Measurements from ENCODE around the gene HS3ST5.

Gene HS3ST5

DNA sequence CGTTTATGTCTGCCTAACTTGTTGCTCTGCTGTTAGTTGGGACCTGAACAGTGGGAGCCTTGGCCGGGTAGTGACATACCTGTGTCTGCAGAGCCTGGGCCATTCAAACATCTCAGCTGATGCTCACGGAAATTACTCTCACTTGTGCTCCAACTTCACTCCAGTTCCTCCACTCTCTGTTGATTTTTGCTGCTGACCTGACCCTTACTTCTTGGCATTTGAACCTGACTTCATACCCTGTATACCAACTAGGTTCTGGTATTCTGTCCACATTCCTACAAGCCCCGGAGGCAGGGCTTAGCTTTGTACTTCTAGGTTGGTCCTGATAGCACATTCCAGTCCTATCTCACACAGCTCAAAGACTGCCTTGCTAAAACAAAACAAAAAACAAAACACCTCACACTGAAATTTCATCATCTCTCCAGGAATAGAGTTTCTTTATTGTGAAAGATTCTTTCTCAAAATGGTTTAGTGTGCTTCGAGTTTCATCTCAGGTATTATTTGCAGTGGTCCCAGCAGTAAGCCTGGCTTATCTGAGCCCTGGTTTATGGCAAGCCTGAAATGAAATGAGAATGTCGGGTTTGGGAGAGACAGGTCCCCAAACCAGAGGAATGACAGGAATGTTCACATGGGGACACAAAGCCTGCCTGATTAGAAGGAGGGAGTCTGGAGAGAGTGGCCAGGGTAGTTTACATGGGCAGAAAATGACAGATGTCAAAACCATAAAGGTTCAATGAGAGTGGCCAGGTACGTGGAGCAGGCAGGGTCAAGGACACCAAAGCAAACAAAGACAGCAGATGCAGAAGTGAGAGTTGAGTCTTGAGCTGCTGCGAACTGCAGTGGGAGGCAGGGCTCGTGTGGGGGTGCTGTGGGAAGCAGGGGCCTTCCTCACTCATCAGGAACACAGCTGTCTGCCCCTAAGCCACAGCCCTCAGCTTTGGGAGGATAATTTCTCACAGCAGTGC lies 197.7 kb downstream of the HS3ST5 start:
- no peak for DNase-seq

DNA sequence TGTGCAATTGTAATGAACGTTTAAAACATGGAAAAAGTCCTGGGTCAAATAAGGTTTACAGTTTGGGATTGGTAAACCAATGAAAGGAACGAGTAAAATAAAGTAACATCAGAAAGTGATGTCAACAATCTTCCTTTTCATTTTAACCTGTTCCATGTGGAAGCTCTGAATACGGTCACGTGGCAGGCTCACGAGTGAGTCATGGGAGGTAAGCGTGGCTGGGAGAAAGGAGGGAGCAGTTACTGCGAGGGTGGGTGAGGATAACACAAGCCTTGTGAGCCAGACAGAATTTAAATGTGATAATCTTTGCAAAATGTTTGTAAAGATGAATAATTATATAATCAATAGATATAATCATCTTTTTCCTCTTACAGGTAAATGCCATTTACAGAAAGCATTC lies 200.6 kb downstream of the HS3ST5 start:
- DNase-seq, result no peak

- no peak for DNase-seq
These were observed 202.4 kb downstream of the HS3ST5 start for GRCh38 chr6:114140416-114140815.

- no peak for DNase-seq
These were observed 204.1 kb downstream of the HS3ST5 start for GRCh38 chr6:114138577-114139248.

DNA sequence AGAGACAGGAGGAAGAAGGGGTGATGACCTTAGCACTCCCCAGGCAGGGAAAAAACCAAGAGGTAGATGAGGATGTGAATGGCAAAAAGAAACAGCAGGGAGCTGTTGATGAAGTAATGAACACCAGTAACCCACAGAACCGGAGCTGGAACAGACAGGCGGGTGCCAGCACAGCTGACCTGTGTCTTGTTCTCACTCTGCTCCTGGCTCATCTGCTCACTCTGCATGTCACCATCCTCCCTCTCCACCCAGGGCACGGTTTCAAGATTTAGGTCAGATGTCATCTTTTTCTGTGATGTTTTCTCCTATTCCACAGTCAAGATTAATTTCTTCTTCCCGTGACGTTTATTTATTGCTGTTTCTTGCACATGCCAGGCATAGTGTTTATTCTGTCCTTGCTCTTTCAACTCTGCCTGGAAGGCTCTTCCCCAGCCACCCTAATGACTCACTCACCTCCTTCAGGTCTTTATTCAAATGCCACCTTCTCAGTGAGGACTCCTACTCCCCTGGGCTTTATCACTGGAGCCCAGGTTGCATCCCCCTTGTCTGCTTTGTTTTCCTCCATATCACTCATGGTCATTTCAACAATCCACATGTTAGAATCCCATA lies 207.4 kb downstream of the HS3ST5 start:
- no peak for DNase-seq

DNA sequence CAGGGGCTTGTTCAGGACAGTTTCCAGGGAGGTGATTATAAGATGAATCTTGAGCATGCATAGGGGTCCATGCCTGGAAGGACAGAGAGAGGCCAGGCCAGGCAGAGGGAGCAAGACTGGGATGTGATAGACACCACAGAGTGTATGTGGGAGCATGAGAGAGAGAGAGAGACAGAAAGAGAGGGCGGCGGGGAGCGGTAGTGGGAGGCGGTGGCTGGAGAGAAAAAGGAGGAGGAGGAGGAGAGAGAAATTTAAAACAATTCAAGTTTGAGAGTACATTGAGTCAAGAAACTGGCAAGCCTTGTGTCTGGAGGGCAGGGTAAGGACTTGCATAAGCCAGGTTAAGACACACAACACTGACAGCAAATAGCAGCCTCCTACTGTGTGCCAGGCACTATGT lies 209.0 kb downstream of the HS3ST5 start:
- DNase-seq, result no peak

DNA sequence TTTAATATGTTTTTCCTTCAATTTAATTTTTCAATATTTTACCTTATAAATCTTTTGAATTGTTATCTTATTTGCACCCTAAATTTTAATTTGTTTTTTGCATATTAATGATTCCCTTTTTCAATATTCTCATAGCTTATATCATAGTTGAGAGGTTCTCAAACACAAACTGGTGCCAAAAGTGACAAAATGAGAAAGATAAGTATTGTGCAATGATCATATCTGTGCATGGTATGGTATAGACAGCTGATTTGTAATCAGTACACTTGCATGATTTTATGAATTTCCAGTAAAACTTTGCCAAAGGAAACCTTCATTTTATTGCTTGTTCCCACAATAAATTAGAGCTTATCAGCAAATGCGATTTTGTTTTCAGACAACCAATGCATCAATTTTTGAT lies 210.9 kb downstream of the HS3ST5 start:
- DNase-seq, result no peak

DNA sequence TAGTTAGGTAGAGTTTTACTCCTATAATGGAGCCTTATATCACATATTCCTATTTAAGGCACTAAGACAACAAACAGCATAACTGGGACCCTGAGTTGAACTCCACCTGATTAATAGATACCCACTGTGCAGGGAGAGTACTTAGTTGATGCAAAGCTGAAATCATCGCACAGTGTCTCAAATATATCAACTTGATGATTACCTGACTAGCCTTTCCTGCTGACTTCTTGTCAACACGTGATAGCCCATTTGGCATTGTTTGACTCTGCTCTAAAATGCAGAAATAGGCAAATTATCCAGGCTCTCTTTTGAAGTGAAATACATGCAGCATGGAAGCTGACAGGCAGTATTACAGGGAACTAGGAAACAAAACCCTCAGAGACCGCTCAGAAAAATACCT lies 217.2 kb downstream of the HS3ST5 start:
- DNase-seq, result no peak

DNA sequence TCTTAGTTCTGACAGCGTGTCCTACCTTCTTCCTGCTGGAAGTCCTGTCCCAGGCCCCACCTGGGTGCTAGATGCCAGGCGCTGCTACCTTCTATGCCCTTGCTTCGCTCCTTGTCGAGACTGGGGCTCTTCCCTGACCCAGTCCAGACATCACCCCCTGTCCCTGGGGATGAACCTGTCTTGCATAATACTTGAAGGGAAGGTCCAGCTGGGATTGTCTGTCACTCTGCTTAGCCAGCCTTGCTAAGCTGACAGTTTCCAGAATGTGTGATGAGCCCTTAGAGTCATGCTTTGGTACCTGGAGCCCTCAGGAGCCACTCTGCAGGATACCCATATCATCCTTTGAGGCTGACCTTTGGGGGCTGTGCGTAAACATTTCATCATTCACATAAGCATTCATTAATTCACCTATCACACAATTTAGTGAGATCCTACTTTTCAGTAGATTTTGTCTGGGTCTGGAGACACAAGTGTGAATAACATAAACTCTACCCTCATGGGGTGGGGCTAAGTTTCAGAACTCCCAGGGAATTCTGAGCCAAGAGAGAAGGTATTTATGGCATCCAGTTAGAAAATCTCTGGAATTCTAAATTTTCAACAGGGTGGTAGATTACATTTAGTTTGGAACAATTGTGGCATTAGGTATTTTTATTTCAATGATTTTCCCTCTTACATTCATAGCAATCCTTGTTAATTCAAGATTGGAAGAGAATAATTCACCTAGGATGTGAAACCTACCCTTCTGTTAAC lies 220.7 kb downstream of the HS3ST5 start:
- peak; percentile 22 for DNase-seq

DNA sequence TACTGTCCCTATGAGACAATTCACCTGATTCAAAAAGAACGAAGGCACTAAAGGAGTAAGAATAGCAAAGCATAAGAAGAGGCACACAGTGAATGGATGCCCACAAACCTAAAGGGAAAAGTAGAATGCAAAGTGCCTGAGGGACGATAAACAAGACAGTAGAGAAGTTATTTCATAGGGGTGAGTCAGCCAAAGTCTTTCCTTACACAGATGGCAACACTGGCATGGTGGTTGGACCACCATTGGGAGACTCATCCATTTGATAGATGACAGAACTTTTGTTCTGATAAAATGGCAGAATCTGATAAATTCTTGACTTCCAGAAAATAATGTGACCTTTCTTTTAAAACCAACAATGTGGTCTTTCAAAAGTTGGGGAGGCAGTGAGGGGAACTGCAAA lies 223.8 kb downstream of the HS3ST5 start:
- no peak for DNase-seq

DNA sequence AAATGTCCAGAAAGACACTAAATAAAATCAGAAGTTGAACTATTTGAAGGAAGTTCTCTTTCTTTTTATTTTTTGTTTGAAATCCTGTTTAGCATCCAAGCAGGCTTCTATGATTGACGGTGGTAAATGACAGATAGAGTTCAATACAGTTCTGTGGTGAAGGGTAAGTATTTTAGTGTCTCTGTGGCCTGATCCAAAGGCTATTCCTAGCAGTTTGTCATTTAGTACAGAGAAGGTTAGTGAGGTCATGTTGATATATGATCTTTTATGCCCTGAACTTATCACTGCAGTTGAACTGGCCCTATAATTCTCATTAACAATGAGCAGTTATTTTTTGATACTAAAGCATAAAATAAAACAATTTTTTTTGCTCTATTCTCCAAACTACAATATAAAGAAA lies 227.2 kb downstream of the HS3ST5 start:
- DNase-seq, result no peak

- peak; percentile 67 for DNase-seq
These were observed 234.5 kb downstream of the HS3ST5 start for GRCh38 chr6:114108119-114109002.

DNA sequence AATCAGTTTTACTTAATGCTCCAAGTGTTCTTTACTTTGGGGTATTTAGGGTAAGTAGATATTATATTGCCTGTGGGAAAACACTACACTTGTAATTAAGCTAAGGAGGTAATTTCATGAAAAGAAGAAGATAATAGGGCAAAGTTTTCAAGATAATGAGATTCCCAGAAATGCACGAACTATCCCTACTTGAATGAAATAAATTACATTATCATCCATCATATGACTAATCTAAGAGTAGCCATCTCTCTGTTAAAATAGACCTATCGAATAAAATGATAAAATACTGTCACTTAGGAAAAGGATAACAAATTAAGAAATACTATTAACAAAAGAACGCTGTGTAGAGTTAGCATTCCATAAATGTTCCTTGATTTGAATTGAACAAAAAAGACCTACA lies 236.8 kb downstream of the HS3ST5 start:
- DNase-seq, result no peak

GRCh38 chr6:114101255-114101654 lies 241.6 kb downstream of the HS3ST5 start:
- no peak for DNase-seq

DNA sequence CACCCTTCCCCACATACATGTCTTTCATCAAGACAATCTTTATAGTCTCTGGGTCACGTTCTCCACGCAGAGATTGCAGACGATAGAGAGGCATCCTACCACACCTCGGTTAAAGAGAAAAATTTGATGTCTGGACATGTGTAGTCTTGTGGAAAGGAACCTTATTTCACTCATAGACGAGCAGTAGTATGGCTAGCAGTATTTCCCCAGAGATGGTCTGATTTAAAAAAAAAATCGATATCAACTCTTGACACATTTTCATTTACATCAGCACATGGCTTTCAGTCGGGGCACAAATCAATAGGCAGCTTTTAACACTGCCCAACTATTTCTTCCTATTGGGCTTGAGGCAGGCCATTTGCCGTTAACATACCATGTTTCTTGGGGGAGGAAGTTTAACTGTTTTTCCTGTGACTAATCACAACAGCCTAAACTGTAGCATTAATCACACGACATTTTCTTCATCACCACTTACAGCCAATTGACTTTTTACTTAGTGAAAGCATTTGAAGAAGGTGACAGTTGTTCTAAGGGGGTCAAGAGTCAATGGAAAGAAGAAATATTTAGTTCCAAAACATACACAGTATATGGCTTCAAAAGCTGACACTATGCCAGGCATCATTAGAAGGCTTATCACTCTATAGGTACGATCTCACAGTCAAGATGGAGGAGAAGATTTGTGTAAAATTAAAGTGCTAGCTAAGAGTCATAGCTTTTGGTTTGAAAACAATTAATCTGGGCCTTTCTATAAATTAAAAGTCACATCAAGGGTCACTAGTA lies 242.4 kb downstream of the HS3ST5 start:
- DNase-seq, result peak; percentile 70

GRCh38 chr6:114096561-114097172 lies 246.2 kb downstream of the HS3ST5 start:
- peak; percentile 49 for DNase-seq

- DNase-seq, result no peak
These were observed 249.9 kb downstream of the HS3ST5 start for GRCh38 chr6:114092943-114093342.

GRCh38 chr6:114090626-114091025 lies 252.2 kb downstream of the HS3ST5 start:
- DNase-seq, result peak; percentile 15

- peak; percentile 23 for DNase-seq
These were observed 255.3 kb downstream of the HS3ST5 start for GRCh38 chr6:114087496-114087895.

DNA sequence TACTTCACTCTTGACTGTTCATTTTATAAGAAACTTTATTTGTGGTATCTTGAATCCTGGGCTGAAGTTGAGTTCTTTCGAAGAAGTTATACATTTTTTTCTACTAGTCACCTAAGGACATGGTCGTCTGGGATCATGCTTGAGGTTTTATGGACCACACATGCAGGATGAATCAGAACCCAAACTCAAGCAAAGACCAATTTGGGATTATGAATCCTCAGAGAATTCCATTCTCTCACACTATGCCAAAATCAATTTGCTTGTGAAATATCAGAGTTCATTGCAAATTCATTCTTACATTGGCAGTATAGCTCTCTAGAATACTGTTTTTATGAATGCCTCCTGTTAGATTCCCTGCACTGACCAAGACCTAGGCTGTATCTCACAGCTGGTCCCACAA lies 257.6 kb downstream of the HS3ST5 start:
- peak; percentile 93 for DNase-seq
